ENCODE results near the gene TMEM54. TPM values are rescaled to one million over a fixed set of nuclear protein-coding genes. Genes with fewer than 3 reads are reported as not detected.

The TMEM54 gene
- total and polyA plus RNA-seq, 9 of the 15 experiments (the other 6 are each of a cell fraction or from before 2014, with no cell fraction given), result 1.00 to 16.2 (median 8.2) TPM

DNA sequence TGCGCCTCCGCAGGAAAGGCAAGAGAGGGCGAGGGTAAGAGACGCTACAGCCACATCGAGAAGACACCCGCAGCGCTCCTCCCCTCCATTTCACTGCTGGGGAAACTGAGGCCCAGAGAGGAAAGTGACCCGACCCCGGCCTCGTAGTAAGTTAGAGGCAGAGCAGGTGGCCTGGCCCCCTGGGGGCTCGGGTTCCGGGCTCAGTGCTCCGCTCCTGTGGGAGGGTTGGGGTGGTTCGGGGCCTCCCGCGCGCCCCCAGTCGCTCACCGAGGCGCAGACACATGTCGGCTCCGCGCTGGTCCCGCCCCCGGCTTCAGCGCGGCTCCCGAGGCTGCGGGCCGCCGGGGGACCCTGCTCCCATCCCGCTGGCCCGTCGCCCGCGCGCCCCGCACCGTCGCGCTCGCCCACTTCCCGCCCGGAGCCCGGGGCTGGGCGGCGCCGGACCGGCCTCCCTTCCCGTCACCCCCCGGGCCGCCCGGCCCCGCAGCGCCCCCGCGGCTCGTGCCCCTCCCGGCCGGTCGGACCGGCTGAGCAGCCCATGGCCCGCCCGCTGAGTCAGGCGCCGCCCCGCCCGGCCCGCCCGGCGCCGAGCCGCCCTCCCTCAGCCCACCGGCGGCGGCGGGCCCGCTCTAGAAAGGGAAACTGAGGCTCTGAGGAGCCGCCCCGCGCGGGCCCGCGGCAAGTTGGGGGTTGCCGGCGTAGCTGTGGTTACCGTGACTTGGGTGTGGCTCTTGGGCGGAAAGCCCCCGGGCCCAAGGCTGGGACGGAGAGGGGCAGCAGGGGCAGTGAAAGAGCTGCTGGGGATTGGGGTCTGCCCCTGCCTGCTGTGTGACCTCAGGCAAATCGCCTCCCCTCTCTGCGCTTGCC is at the start of gene TMEM54 (continued):
- TF ChIP-seq ZNF184 (CRISPR knock-in tag; IDR thresholded peaks at IDR 0.05) (no peak), TCFL5 (CRISPR knock-in tag; conservative IDR thresholded peaks at IDR 0.05) (no peak), SOX6 (IDR thresholded peaks at IDR 0.05) (no peak), ZFX (CRISPR knock-in tag; IDR thresholded peaks at IDR 0.05) (peak; percentile 60), CBX1 (IDR thresholded peaks at IDR 0.05; ENCODE audit: low read depth) (no peak), FOSL1 (tag; conservative IDR thresholded peaks at IDR 0.05) (peak; percentile 64; the same call in 1 of the 2 replicates), HDAC2 (IDR thresholded peaks at IDR 0.05) (peak; percentile 18; the same call in 1 of the 2 replicates), ZBTB17 (CRISPR knock-in tag; IDR thresholded peaks at IDR 0.05) (0 out of 2 replicates have a peak, but pooled peaks have one; percentile 16), ZNF436 (CRISPR knock-in tag; IDR thresholded peaks at IDR 0.05) (no peak), XRCC5 (IDR thresholded peaks at IDR 0.05; ENCODE audit: low read depth, low read length) (no peak), ERF (CRISPR knock-in tag; IDR thresholded peaks at IDR 0.05) (peak; percentile 59; the same call in 1 of the 2 replicates)
- TF ChIP-seq, protein P1, sequence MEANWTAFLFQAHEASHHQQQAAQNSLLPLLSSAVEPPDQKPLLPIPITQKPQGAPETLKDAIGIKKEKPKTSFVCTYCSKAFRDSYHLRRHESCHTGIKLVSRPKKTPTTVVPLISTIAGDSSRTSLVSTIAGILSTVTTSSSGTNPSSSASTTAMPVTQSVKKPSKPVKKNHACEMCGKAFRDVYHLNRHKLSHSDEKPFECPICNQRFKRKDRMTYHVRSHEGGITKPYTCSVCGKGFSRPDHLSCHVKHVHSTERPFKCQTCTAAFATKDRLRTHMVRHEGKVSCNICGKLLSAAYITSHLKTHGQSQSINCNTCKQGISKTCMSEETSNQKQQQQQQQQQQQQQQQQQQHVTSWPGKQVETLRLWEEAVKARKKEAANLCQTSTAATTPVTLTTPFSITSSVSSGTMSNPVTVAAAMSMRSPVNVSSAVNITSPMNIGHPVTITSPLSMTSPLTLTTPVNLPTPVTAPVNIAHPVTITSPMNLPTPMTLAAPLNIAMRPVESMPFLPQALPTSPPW (CRISPR knock-in tag; IDR thresholded peaks at IDR 0.05), result peak; percentile 84
- TF ChIP-seq, protein P2, sequence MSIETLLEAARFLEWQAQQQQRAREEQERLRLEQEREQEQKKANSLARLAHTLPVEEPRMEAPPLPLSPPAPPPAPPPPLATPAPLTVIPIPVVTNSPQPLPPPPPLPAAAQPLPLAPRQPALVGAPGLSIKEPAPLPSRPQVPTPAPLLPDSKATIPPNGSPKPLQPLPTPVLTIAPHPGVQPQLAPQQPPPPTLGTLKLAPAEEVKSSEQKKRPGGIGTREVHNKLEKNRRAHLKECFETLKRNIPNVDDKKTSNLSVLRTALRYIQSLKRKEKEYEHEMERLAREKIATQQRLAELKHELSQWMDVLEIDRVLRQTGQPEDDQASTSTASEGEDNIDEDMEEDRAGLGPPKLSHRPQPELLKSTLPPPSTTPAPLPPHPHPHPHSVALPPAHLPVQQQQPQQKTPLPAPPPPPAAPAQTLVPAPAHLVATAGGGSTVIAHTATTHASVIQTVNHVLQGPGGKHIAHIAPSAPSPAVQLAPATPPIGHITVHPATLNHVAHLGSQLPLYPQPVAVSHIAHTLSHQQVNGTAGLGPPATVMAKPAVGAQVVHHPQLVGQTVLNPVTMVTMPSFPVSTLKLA (conservative IDR thresholded peaks at IDR 0.05), result no peak
- TF ChIP-seq, protein P3, sequence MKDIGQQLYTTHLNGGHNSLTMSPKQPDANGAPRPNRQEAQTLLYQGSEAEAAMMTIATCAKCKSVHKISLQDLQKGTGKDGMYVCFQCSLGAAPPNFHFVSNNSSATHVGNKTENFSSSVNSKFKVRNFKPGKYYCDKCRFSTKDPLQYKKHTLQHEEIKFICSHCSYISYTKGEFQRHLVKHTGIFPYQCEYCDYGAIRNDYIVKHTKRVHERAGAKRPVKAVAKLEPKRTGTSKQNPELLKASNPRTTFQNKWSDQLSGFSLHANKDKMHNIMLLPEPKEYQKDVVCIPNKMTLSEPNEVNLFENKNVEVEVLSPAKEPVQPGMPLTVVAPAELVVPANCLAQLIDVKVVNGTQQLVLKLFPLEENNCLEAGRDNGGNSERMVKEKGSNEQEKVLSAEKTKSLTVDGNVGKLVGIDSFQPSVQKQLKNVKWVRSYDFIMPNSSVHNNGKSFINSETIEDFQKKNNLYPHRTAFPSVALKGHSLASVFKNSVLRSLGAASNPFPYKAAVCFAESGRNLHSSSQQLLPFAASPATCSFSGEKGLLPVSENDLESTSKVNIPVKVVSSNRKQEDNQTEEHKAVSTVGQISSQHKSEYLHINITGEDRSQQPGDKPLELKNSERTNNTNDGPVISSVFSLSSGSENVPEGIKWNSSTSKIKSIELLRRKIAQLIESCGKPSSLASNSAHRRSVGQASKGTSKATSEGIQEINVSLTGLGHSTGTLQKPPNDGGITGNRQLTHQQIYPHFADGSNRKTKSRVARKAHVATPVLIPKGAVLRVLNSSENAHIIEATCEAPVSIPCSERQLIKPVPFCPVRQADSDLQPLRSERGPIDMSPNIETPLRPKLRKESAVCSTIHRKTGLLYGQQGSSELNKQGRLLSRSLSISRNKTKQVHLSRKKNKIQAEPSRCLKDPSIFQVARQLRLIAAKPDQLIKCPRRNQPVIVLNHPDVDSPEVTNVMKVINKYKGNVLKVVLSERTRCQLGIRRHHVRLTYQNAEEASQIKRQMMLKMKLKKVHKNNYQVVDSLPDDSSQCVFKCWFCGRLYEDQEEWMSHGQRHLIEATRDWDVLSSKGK (CRISPR knock-in tag; IDR thresholded peaks at IDR 0.05), result no peak
- TF ChIP-seq, protein P4, sequence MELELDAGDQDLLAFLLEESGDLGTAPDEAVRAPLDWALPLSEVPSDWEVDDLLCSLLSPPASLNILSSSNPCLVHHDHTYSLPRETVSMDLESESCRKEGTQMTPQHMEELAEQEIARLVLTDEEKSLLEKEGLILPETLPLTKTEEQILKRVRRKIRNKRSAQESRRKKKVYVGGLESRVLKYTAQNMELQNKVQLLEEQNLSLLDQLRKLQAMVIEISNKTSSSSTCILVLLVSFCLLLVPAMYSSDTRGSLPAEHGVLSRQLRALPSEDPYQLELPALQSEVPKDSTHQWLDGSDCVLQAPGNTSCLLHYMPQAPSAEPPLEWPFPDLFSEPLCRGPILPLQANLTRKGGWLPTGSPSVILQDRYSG (tag; conservative IDR thresholded peaks at IDR 0.05; ENCODE audit: low read depth), result no peak
- TF ChIP-seq, protein P5, sequence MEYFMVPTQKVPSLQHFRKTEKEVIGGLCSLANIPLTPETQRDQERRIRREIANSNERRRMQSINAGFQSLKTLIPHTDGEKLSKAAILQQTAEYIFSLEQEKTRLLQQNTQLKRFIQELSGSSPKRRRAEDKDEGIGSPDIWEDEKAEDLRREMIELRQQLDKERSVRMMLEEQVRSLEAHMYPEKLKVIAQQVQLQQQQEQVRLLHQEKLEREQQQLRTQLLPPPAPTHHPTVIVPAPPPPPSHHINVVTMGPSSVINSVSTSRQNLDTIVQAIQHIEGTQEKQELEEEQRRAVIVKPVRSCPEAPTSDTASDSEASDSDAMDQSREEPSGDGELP (CRISPR knock-in tag; IDR thresholded peaks at IDR 0.05; ENCODE audit: borderline replicate concordance), result no peak

Measured in K562 (cell line).